Neutrophil (primary cell): ENCODE measurements around the gene TOP2B.

ENCODE experiments used
- H3K27ac ChIP-seq: fragments of 200-600 bp; sonication (generic); 2 replicates; pipeline ENCODE4 v1.5.1; 2016; ENCODE audit warnings: mild to moderate bottlenecking, moderate library complexity
- H3K27me3 ChIP-seq: fragments of 200-600 bp; sonication (generic); 2 replicates; pipeline ENCODE4 v1.6.0; 2016; ENCODE audit warnings: mild to moderate bottlenecking
- H3K36me3 ChIP-seq: fragments of 200-600 bp; sonication (generic); 2 replicates; pipeline ENCODE4 v1.5.1; 2017
- H3K4me1 ChIP-seq, 2 experiments: fragments of 200-600 bp in 1 of 2; sonication (generic) in 1 of 2; 1 replicate in 1 of 2; 2 replicates in 1 of 2; pipeline versions ENCODE4 v1.5.1 to v1.6.1; 2013 to 2016; ENCODE audit warnings: low read depth in 1 of 2, low read length in 1 of 2, mild to moderate bottlenecking in 1 of 2, moderate library complexity in 1 of 2; ENCODE audit not compliant: control insufficient read depth in 1 of 2, insufficient read depth in 1 of 2
- H3K4me3 ChIP-seq, 2 experiments: fragments of 200-600 bp in 1 of 2; sonication (generic) in 1 of 2; 1 replicate in 1 of 2; 2 replicates in 1 of 2; pipeline ENCODE4 v1.5.1; 2013 to 2016; ENCODE audit warnings: low read depth in 1 of 2, low read length in 1 of 2, mild to moderate bottlenecking in 1 of 2, moderate library complexity in 1 of 2
- H3K9me3 ChIP-seq: fragments of 200-600 bp; sonication (generic); 2 replicates; pipeline ENCODE4 v1.5.1; 2016
- TF ChIP-seq, protein P1 (sequence below): fragments of 200-600 bp; sonication (generic); IDR thresholded peaks from 2 replicates; pipeline ENCODE4 v1.5.1; 2016; ENCODE audit warnings: antibody characterized with exemption

TOP2B gene

GRCh38 chr3:25662736-25663320 lies 1.9 kb downstream of the TOP2B start:
- Histone ChIP-seq H3K9me3 (no peaks in the 10 kb centered on the region), H3K36me3 (no peaks in the 10 kb centered on the region), H3K27me3 (no peaks in the 10 kb centered on the region), H3K4me1 (peaks cover 43 to 46% of the 10 kb centered on the region in 2 experiments), H3K4me3 (peak overlapping the region; percentile 73 to 91), H3K27ac (peak overlapping the region; percentile 97)
- TF ChIP-seq, protein P1, sequence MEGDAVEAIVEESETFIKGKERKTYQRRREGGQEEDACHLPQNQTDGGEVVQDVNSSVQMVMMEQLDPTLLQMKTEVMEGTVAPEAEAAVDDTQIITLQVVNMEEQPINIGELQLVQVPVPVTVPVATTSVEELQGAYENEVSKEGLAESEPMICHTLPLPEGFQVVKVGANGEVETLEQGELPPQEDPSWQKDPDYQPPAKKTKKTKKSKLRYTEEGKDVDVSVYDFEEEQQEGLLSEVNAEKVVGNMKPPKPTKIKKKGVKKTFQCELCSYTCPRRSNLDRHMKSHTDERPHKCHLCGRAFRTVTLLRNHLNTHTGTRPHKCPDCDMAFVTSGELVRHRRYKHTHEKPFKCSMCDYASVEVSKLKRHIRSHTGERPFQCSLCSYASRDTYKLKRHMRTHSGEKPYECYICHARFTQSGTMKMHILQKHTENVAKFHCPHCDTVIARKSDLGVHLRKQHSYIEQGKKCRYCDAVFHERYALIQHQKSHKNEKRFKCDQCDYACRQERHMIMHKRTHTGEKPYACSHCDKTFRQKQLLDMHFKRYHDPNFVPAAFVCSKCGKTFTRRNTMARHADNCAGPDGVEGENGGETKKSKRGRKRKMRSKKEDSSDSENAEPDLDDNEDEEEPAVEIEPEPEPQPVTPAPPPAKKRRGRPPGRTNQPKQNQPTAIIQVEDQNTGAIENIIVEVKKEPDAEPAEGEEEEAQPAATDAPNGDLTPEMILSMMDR, result no peak

- TF ChIP-seq, protein P1, result no peak
- no peak overlapping the region for H3K27ac ChIP-seq
Measured at GRCh38 chr3:25661694-25662437, 2.8 kb downstream of the TOP2B start.

DNA sequence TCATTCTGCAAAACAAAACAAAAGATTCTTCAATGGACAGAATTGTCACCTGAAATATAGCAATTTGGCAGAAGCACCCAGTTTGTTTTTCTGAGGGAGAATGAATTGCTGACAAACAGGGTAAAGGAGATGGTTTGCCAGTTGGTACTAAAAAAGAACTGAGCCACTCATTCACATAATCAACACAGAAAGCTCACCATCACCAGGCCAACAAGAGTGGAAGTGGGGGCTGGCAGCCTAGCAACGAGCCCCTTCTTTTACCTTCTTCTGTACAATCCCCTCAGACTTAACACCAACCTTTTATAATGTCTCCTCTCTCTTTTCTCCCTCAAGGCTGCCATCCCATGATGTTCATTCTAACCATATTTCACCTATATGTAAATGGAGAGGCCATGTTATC lies 5.9 kb downstream of the TOP2B start:
- Histone ChIP-seq H3K27ac (peak overlapping the region; percentile 21), H3K9me3 (no peaks in the 10 kb centered on the region), H3K4me3 (no peak overlapping the region), H3K36me3 (no peaks in the 10 kb centered on the region), H3K27me3 (no peaks in the 10 kb centered on the region), H3K4me1 (peaks cover 32 to 44% of the 10 kb centered on the region in 2 experiments)
- TF ChIP-seq, protein P1, result no peak

More at GRCh38 chr3:25661694-25662437, 2.8 kb downstream of the TOP2B start:
- Histone ChIP-seq H3K4me3 (no peak overlapping the region), H3K4me1 (peaks cover 43 to 49% of the 10 kb centered on the region in 2 experiments), H3K36me3 (no peaks in the 10 kb centered on the region), H3K9me3 (no peaks in the 10 kb centered on the region), H3K27me3 (no peaks in the 10 kb centered on the region)

- no peaks in the 10 kb centered on the region for H3K36me3 ChIP-seq
- no peak overlapping the region for H3K4me3 ChIP-seq
- TF ChIP-seq, protein P1, result no peak
- no peaks in the 10 kb centered on the region for H3K9me3 ChIP-seq
- H3K27me3 ChIP-seq, result no peaks in the 10 kb centered on the region
- peaks cover 16 to 32% of the 10 kb centered on the region in 2 experiments for H3K4me1 ChIP-seq
- no peak overlapping the region for H3K27ac ChIP-seq
Measured at GRCh38 chr3:25657293-25657692, 7.4 kb downstream of the TOP2B start.

GRCh38 chr3:25655659-25656058 lies 9.0 kb downstream of the TOP2B start:
- Histone ChIP-seq H3K27ac (no peak overlapping the region), H3K9me3 (no peaks in the 10 kb centered on the region), H3K4me1 (peaks cover 5 to 18% of the 10 kb centered on the region in 2 experiments), H3K36me3 (no peaks in the 10 kb centered on the region), H3K27me3 (no peaks in the 10 kb centered on the region), H3K4me3 (no peak overlapping the region)
- TF ChIP-seq, protein P1, result no peak
